ENCODE results near the gene RAD51B. TPM values are rescaled to one million over a fixed set of nuclear protein-coding genes. Genes with fewer than 3 reads are reported as not detected.

Gene RAD51B
- total and polyA plus RNA-seq, 2 donors (not counting 1 experiment from before 2014, with no cell fraction given), result 4.6 to 16.3 TPM

- Histone ChIP-seq H3K79me2 (ENCODE audit: control insufficient read depth, insufficient read depth, low read length) (no peaks in the 10 kb centered on the region), H3K36me3 (ENCODE audit: control insufficient read depth, insufficient read depth, low read length) (no peaks in the 10 kb centered on the region), H3K4me1 (ENCODE audit: control insufficient read depth, extremely low read depth, insufficient read depth, low read length) (no peaks in the 10 kb centered on the region), H3K9me3 (ENCODE audit: control insufficient read depth, insufficient read depth, low read depth, low read length) (no peaks in the 10 kb centered on the region), H2AFZ (ENCODE audit: low read length) (no peak overlapping the region), H3K9ac (ENCODE audit: insufficient read depth, low read length) (no peak overlapping the region), H4K20me1 (ENCODE audit: control insufficient read depth, extremely low read depth, insufficient read depth, low read length) (no peaks in the 10 kb centered on the region), H3K27me3 (ENCODE audit: control insufficient read depth, insufficient read depth, low read length) (no peaks in the 10 kb centered on the region), H3K4me3 (replicated peaks in 1 of 4; ENCODE audit: control extremely low read depth in 1 of 4, insufficient read depth in 1 of 4, low read depth in 3 of 4, low read length in 4 of 4) (no peak overlapping the region), H3K27ac (ENCODE audit: insufficient read depth, low read length) (no peak overlapping the region), H3K4me2 (ENCODE audit: extremely low read depth, insufficient read depth, low read length) (no peak overlapping the region)
- DNase-seq (ENCODE audit: low read depth in 2 of 2), result no peak
- TF ChIP-seq, protein P1, sequence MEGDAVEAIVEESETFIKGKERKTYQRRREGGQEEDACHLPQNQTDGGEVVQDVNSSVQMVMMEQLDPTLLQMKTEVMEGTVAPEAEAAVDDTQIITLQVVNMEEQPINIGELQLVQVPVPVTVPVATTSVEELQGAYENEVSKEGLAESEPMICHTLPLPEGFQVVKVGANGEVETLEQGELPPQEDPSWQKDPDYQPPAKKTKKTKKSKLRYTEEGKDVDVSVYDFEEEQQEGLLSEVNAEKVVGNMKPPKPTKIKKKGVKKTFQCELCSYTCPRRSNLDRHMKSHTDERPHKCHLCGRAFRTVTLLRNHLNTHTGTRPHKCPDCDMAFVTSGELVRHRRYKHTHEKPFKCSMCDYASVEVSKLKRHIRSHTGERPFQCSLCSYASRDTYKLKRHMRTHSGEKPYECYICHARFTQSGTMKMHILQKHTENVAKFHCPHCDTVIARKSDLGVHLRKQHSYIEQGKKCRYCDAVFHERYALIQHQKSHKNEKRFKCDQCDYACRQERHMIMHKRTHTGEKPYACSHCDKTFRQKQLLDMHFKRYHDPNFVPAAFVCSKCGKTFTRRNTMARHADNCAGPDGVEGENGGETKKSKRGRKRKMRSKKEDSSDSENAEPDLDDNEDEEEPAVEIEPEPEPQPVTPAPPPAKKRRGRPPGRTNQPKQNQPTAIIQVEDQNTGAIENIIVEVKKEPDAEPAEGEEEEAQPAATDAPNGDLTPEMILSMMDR (conservative IDR thresholded peaks at IDR 0.05 in 1 of 2, IDR thresholded peaks at IDR 0.05 in 1 of 2; ENCODE audit: low read depth in 1 of 2, low read length in 2 of 2), result no peak
- TF ChIP-seq EZH2 (IDR thresholded peaks at IDR 0.05; ENCODE audit: low read length, missing control alignments), result no peak
These were observed 108.8 kb downstream of the RAD51B start for GRCh38 chr14:67928375-67928774.

- no peak overlapping the region for H3K9ac ChIP-seq (ENCODE audit: insufficient read depth, low read length)
- TF ChIP-seq, protein P1 (conservative IDR thresholded peaks at IDR 0.05 in 1 of 2, IDR thresholded peaks at IDR 0.05 in 1 of 2; ENCODE audit: low read depth in 1 of 2, low read length in 2 of 2), result no peak
- no peak for TF ChIP-seq EZH2 (IDR thresholded peaks at IDR 0.05; ENCODE audit: low read length, missing control alignments)
- H3K4me1 ChIP-seq (ENCODE audit: control insufficient read depth, extremely low read depth, insufficient read depth, low read length), result peaks cover 3% of the 10 kb centered on the region
These were observed 113.2 kb downstream of the RAD51B start for GRCh38 chr14:67932708-67933246.

GRCh38 chr14:67933266-67933665 is 113.7 kb downstream of the RAD51B start:
- no peak overlapping the region for H2AFZ ChIP-seq (ENCODE audit: low read length)
- no peak overlapping the region for H3K27ac ChIP-seq (ENCODE audit: insufficient read depth, low read length)
- no peak overlapping the region for H3K4me2 ChIP-seq (ENCODE audit: extremely low read depth, insufficient read depth, low read length)
- no peaks in the 10 kb centered on the region for H3K27me3 ChIP-seq (ENCODE audit: control insufficient read depth, insufficient read depth, low read length)
- H3K4me3 ChIP-seq (replicated peaks in 1 of 4; ENCODE audit: control extremely low read depth in 1 of 4, insufficient read depth in 1 of 4, low read depth in 3 of 4, low read length in 4 of 4), result no peak overlapping the region
- no peaks in the 10 kb centered on the region for H4K20me1 ChIP-seq (ENCODE audit: control insufficient read depth, extremely low read depth, insufficient read depth, low read length)
- H3K9ac ChIP-seq (ENCODE audit: insufficient read depth, low read length), result no peak overlapping the region
- no peaks in the 10 kb centered on the region for H3K9me3 ChIP-seq (ENCODE audit: control insufficient read depth, insufficient read depth, low read depth, low read length)
- TF ChIP-seq, protein P1 (conservative IDR thresholded peaks at IDR 0.05 in 1 of 2, IDR thresholded peaks at IDR 0.05 in 1 of 2; ENCODE audit: low read depth in 1 of 2, low read length in 2 of 2), result no peak
- TF ChIP-seq EZH2 (IDR thresholded peaks at IDR 0.05; ENCODE audit: low read length, missing control alignments), result no peak
- H3K4me1 ChIP-seq (ENCODE audit: control insufficient read depth, extremely low read depth, insufficient read depth, low read length), result peaks cover 3% of the 10 kb centered on the region
- no peaks in the 10 kb centered on the region for H3K36me3 ChIP-seq (ENCODE audit: control insufficient read depth, insufficient read depth, low read length)
- H3K79me2 ChIP-seq (ENCODE audit: control insufficient read depth, insufficient read depth, low read length), result no peaks in the 10 kb centered on the region
- no peak for DNase-seq (ENCODE audit: low read depth in 2 of 2)

More at GRCh38 chr14:67932708-67933246, 113.2 kb downstream of the RAD51B start:
- no peaks in the 10 kb centered on the region for H3K9me3 ChIP-seq (ENCODE audit: control insufficient read depth, insufficient read depth, low read depth, low read length)
- no peaks in the 10 kb centered on the region for H3K79me2 ChIP-seq (ENCODE audit: control insufficient read depth, insufficient read depth, low read length)
- H3K4me3 ChIP-seq (replicated peaks in 1 of 4; ENCODE audit: control extremely low read depth in 1 of 4, insufficient read depth in 1 of 4, low read depth in 3 of 4, low read length in 4 of 4), result no peak overlapping the region
- DNase-seq (ENCODE audit: low read depth in 2 of 2), result no peak
- H2AFZ ChIP-seq (ENCODE audit: low read length), result no peak overlapping the region
- no peaks in the 10 kb centered on the region for H3K27me3 ChIP-seq (ENCODE audit: control insufficient read depth, insufficient read depth, low read length)
- no peak overlapping the region for H3K4me2 ChIP-seq (ENCODE audit: extremely low read depth, insufficient read depth, low read length)
- no peak overlapping the region for H3K27ac ChIP-seq (ENCODE audit: insufficient read depth, low read length)
- no peaks in the 10 kb centered on the region for H3K36me3 ChIP-seq (ENCODE audit: control insufficient read depth, insufficient read depth, low read length)
- no peaks in the 10 kb centered on the region for H4K20me1 ChIP-seq (ENCODE audit: control insufficient read depth, extremely low read depth, insufficient read depth, low read length)
